HG03342 (cell line): ENCODE data around the gene MVB12B.

ENCODE experiments used
- ATAC-seq: cut with Tn5 transposase; IDR thresholded peaks from one replicate; pipeline ENCODE4 v1.9.1; 2021; ENCODE audit warnings: mild to moderate bottlenecking, moderate library complexity; ENCODE audit not compliant: unreplicated experiment

MVB12B gene

DNA sequence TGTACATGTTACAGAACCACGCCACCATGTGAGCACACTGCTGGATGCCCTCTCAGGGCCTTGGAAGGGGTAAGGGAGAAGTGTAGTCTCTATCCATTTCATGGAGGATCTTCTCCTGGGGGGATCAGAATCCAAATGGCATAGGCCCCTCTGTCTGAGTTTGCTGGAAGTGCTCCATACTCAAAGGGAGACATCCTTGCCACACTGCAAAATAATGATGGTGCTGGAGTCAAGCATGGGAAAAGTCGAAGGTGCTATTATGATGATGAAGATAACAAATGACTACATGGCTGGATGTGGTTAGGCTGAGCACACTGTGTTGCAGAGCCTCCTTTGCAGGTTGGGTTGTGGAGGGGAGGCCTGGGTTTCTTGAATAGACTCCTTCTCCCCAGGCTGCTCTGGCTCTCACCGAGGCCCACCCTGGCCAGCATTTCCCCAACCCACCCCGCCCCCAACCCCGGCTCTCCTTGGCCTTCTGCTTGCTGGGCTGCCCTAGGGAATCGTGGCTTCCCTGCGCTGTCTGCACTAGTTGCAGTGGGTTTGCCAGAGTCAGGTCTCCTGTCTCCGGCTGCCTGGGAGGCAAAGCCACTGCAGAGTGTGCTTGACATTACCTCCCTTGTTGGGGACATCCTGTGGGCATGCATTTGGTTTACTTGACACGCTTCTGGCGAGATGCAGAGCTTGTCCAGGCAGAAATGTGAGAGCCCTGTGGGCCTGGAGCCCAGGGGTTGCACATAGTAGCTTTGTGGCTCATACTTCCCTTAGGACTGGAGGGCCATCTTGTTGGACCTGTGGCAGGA lies 3.0 kb downstream of the MVB12B start:
- ATAC-seq: no peak

DNA sequence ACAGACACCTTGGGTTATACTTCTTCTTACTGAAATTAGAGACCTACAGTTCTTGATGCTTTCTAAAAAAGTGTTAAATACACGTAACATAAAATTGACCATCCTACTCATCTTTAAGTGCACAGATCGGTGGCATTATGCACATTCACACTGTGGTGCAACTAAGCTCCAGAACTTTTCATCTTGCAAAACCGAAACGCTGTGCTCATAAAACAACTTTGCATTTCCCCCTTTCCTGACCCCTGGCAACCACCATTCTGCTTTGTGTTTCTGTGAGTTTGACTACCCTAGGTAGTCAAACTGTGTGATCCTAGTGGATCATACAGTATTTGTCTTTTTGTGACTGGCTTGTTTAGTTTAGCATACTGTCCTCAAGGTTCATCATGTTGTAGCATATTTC lies 3.9 kb downstream of the MVB12B start:
- no peak for ATAC-seq

DNA sequence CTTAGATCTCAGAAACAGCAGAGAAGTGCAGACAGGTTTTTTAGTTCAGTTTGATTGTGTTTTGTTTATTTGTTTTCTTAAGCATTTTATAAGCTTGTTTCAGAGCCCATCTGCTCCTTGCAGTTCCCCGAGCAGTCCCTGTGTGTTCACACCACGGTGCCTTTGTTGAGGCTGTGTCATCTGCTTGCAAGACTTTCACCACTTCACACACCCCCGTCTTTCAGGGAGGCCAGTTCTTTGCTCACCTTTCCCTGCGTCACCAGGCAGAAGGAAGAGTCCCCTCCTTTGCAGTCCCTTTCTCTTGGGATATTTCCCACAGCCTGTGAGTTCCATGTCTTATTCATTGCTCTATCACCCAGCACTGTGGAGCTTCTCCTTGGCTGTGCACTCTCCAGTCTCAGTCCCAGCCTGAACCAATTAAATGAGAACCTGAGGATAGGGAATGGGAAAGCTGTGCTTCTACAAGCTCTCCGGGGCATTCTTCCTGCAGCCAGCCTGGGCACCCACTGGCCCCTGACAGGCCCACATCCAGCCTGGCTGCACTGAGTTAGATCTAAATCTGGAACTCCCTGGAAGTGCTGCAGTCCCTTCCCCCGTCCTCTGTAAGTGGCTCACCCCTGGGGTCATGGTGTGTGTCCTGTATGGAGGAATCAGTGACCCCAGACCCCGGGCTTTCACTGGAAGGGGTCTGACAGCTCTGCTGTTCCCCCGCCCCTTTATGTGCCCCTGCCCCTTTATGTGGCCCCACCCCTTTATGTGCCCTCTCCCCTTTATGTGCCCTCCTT lies 5.5 kb downstream of the MVB12B start:
- ATAC-seq: no peak

DNA sequence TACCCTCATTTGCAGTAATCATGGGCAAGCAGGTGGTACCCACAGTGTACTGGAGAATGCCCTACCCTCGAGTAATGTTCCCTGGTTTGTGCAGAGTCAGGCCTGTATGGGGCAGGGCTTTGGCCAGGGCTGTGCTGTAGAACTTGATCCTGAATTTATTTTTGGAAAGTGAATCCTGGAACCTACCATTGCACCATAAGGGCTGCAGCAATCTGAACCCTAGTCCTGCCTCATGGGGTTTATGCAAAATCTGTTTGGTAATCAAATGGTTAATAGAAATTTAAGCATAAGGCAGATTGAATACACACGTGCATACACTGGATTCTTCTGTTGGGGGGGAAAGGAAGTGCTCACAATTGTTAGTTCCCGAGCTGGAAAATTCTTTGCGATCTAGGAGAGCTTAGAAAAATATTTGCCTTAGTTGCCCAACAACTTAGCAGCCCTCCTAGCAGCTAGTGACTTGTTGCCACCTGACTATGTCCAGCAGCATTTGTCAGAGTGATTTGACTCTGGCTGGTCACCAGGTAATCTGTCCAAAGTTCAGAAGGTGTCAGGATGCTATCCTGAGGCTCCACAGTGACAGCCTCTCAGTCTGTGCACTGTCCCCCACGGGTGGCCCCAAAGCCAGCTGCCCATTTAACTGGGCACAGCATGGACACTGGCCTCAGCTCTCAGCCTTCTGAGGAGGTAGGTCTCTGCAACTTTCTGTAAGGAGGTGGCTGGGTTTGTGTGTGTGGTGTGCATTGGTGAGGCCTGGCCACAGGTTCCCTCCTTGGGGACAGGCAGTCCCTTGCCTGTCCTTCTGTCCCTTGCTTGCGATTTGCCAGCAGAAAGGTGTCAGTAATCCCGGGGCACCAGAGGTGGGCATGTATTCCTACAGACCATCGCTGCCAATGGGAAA lies 8.3 kb downstream of the MVB12B start:
- ATAC-seq: no peak

DNA sequence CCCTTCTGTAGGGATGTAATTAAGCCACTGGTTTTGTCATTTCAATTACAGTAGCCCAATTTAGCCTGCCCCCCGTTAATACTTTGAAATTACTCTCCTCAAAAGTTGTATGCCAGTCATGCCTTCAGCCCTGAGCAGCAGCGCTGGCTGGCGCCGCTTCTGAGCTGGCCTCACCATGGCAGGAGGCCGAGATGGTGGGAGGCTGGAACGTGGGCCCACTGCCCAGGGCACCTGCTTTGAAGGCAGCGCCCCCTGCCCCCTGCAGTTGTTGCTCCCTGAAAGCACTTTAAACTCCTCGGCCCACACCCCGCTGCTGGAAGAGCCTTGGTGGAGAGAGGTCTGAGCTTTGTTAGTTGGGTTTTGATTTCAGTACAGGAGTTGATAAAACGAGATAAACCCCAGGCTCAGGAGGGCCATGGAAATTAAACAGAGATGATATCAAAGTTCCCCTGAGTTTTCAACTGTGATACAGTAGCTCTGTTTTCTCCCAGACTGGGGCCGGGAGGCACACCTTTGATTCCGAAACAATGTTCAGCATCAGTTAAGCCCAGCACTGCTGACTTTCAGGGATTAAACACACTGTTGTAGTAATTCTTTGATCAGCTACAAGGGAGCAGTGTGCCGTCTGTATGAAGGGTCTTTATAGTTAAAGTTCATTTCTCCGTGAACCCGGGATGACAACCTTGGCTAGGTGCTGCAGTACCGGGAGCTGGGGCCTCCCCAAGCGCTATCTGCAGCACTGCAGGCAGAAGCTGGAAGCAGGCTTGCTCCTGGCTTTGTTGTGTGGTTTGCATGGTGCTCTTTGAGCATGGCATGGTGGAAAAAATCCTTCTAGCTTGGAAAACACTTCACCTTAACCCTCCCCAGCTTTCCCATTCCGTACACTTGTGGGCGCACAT lies 9.5 kb downstream of the MVB12B start:
- no peak for ATAC-seq

DNA sequence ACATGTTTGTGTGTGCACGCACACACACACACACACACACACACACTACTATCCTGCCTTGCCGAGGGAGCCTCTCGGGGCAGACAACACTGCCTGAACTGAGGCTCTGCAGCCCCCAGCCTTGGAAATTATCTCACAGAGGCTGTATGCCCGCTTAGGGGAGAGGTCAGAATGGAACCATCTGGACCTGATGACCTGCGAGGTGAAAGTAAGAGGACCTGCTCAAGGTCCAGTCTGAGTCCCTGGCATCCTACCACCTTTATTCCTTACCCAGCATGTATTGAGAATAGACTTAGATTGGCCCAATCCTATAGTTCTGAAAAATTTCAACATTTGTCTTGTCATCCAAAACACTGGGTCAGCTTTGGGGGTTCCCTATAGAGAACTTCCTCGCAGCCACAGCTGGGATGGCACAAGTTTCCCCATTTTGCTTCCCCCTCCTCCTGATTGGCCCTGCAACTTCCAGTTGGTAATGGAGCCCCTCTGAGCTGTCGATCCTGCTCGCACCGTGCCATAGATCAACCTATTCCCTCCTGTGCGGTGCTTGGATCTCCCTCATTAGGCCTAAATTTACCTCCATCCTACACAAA lies 10.2 kb downstream of the MVB12B start:
- ATAC-seq: no peak

DNA sequence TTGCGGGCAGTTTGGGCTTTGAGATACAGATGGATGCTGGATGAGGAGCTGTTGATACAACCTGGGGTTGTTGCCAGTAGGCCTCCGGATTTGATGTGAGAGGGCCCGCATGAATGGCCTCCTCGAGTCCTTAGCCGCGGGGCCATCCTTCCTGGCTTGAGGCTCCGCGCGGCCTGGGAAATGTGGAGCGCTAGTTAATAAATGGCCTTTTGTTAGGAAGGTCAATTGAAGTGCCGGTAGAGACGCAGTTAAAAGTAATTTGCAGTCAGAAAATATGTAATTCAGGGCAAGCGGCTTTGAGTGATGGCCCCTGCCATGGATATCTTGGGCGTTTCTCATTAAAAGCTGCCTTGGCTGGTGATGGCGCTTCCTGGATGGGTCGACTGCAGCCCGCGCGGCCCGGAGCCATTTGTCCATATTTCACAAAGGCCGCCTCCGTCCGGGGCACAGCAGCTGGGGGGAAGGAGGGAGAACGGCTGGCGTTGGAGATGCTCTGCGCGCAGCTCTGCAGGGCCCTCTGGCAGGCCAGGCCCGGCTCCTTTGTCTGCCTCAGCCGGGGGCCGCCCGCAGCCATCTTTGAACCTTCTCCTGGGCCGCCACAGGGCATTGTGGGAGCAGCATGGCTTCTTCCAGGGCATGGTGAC lies 11.2 kb downstream of the MVB12B start:
- no peak for ATAC-seq

DNA sequence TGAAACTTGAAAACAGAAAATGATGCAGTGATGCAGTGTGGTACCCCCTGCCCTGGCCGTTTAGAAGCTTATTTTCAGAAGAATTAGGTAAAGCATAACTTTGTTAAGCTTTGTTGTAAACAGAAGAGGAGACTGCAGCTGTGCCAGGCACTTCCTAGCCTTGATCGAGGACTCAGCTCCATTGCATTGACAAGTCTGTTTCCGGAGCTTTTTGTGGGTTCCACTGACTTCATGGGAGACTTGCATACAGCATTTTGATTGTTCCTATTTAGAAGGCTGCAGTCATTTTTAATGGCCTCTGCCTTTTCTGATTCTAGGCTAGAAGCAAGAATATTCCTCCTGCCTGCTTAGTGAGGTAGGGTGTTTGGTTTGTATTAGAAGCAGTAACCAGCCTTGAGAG lies 12.3 kb downstream of the MVB12B start:
- ATAC-seq: no peak

DNA sequence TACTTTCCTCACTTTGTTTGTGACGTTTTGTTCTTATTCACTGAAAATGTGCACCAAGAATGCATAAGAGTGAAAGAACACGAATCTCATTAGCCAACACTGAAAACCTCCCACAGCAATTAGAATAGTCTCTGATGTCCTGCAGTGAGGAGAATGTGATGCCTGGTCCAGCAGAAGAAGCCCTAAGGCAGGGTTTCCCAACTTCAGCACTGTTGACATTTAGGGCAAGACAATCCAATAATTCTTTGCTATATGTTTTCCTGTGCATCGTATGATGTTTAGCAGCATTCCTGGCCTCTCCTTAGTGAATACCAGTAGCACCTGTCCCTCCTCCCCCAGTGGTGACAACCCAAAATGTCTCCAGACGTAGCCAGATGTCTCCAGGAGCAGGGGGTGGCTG lies 14.8 kb downstream of the MVB12B start:
- ATAC-seq: no peak

DNA sequence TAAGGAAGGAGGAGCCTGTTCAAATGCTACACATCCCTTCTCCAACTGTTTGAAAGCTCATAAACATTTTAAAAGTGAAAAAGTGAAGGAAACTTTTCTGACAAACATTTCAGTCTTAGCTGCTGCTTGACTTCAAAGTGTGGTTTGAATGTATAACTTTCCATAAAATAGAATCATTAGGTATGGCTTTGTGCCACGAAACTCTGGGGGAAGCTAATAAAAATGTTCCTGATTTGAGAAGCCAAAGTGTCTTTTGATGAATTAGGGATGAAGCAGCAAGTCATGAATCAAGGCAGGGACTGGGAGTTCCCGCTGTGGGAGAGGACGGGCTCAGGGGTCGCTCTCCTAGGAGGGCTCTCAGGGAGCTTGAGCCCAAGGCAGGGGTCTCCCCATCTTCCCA lies 15.3 kb downstream of the MVB12B start:
- no peak for ATAC-seq

DNA sequence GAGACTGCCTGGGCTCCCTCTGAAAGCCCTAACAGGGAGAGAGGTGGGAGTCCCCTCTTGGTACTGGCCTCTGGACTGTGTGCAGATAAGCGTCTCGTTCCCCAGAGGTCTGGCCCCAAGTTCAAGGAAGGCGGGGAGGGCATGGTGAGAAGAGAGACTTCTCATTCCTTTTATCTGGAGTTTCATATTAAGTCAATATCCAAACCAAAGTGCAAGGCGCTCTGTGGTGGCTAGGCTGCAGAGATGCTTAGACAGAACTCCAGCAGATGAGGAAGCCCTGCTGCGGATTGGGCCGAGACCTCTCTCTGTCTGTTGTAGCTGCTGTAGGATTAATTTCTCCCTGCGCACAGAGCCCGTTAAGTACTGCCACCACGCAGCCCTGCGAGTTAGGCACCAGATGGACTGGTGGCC lies 16.0 kb downstream of the MVB12B start:
- ATAC-seq: no peak

DNA sequence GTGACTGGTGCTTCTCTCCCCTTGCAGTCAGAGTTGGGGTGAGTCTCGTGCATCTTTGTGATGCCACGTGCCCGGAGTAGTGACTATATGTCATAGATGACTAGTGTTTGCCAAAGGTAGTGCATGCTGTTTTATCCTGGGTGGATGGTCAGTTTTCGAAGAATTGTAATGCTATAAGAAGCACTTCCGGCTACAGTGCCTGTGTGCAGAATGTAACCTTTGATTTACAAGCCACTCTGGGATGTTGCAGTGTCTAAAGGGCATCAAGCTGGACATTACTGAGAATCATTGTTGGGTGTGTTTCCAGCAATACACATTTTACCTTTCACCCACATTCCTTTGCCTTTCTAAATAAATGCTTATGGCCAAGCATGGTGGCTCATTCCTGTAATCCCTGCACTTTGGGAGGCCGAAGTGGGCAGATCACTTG lies 16.7 kb downstream of the MVB12B start:
- ATAC-seq: no peak

DNA sequence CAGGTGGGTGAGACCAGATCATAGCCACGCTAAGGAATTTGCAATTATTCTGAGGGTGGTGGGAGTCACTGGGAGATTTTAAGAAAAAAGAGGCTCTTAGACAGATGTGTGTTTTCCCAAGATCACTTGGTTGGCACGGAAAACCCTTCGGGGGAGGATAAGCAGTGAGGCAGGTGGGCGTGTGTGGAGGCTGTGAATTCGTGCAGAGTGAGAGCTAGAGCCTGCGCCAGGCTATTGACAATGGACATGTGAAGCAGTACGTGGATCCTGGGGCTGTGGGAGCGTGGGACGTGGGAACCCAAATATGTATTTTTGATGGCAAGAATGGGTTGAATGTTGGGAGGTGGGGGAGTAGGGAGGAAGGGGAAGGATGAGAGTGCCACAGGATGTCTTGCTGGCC lies 19.4 kb downstream of the MVB12B start:
- ATAC-seq: no peak

DNA sequence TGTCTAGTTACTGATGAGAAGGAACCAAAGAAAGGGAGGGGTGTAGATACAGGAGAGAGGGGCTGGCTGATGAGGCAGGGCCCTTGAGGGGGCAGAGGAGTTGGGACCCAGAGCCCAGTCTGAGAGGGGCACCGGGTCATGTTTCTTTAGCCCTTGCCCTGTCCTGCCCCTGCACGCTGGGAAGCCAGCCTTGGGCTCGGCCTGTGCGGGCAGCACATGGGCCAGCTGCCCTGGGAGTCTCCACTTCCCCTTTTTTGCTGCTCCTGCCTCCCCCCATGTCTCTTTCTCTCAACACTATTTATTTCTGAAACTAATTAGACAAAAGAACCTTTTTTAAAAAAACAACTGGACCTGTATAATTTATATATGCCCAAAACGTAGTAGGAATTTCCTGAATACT lies 20.5 kb downstream of the MVB12B start:
- ATAC-seq: no peak

DNA sequence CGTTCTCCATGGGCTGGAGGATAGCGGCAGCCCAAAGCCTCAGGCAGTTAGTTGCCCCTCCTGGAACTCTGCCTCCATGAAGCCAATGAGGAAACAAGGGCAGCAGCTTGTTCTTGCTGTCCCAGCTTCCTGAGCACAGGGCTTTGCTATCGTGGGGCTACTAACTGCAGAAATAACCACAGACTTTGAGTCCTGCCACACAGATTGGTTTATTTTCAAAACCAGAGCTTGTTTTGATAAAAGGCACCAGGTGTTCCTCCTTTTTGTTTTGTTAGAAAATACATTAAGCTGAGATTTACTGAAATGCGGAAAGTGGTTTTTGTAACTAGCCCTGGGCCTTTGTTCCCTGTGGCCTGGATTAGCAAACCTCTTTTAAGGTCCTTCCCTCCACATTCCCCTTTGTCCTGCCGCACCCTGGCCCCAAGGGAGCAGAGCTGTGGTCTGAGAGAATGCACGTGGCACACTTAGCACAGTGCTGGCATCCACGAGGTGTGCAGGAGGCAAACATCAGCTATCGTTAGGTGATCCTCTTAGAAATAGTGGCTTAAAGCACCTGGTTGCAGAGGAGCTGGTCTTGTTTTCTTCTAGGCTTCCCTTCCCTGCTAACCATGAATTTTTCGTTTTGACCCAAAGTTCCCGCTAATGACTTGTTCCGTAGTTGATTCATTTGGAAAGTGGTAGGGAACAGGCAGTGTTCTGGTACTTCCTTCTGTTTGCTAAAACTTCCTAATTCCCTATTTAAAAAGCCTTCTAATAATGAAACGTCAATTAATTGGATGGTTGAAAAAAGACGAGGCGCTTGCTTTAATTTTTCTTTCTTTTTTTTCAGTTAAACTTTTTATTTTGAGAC lies 21.5 kb downstream of the MVB12B start:
- no peak for ATAC-seq

DNA sequence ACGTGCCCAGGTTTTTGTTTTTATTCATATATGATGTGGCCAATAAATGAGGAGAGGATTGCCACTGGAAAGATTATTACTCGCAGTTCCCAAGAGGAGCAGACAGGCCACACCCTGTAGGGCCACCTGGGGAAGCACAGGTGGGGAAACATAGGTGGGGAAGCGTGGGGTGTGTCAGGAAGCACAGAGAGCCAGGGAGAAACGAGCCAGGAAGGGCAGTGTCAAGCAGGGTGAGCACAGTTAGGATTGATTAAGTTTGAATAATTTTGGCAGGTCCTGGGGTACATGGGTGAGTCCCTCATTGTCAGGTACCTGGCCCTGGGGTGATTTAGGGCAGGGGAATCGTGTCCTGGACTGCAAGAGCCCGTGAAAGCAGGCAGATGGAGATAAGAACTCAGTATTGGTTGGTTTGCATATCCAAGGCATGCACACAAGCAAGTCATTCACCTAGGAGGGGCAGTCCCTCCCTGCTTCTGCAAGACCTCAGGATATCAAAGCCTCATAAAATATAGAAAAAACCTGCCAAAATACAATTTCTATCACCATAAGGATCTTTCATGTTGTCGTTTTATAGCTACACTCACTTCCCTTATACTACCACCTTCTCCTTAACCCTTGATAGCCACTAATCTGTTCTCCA lies 22.4 kb downstream of the MVB12B start:
- ATAC-seq: no peak

DNA sequence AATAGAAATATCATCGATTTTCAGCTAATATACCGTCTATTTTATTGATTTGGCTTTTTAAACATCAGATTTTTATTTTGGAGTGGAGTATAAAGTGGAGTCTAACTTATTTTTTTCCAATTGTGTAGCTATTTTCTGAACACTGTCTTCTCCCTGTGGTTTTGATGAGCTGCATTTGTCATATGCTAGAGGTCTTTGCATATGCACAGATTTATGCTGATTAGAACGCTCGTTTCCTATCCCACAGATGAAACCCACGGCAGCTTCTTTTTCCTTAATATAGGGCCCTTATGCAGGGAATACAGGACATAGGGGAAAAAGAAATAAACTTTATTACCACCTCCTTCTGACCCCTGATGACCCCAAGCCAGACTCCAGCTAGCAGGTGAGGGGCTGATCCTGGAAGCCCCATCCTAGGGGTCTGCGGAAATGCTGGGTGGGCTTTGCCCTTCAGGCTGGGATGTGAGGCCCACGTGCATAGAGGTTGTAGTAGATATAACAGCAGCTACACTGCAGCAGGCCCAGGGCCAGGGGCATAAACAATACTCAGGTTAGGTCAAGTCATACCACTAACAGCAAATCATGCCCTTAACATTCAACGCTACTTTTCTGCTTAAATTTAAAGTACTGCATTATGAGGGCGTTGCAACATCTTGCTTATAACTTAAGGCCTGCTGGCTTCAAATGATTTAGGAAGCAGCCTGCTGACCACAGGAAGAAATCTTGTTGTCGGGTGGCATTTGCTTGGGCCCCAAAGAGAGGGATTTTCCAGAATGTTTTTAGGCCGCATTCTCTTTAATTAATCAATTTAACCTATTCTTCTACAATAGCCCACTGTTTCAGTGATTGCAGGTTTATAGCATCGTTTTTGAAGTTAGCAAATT lies 28.5 kb downstream of the MVB12B start:
- ATAC-seq: no peak
